Measurements from ENCODE around the gene DSTN. TPM values are rescaled to one million over a fixed set of nuclear protein-coding genes. Genes with fewer than 3 reads are reported as not detected.
A peak's percentile ranks its signal among the peaks of the same experiment; 100 is the strongest.
"Not testable (repeated sequence)": the region's sequence is repeated elsewhere in the genome, so short reads cannot be mapped to it uniquely, and the experiment has no call there.

Gene DSTN
- total RNA-seq, 1 experiment from 2014 or later = 98.4 TPM

- peak; percentile 53 for DNase-seq (ENCODE audit: low spot score)
These were observed 79.2 kb downstream of the DSTN start for GRCh38 chr20:17648791-17649730.

GRCh38 chr20:17650301-17651128 lies 80.6 kb downstream of the DSTN start:
- no peak for DNase-seq (ENCODE audit: low spot score)

GRCh38 chr20:17651129-17651759 lies 81.4 kb downstream of the DSTN start:
- no peak for DNase-seq (ENCODE audit: low spot score)

GRCh38 chr20:17651760-17652388 lies 82.0 kb downstream of the DSTN start:
- peak; percentile 53 for DNase-seq (ENCODE audit: low spot score)

GRCh38 chr20:17652411-17652810 lies 82.5 kb downstream of the DSTN start:
- DNase-seq (ENCODE audit: low spot score) = no peak

- no peak for DNase-seq (ENCODE audit: low spot score)
These were observed 84.2 kb downstream of the DSTN start for GRCh38 chr20:17653835-17654648.

GRCh38 chr20:17654649-17655285 lies 84.9 kb downstream of the DSTN start:
- peak; percentile 16 for DNase-seq (ENCODE audit: low spot score)

- DNase-seq (ENCODE audit: low spot score) = no peak
These were observed 85.4 kb downstream of the DSTN start for GRCh38 chr20:17655286-17655651.

GRCh38 chr20:17655865-17656479 lies 86.1 kb downstream of the DSTN start:
- no peak for DNase-seq (ENCODE audit: low spot score)

- no peak for DNase-seq (ENCODE audit: low spot score)
These were observed 87.4 kb downstream of the DSTN start for GRCh38 chr20:17657079-17657825.

- DNase-seq (ENCODE audit: low spot score) = no peak
These were observed 88.2 kb downstream of the DSTN start for GRCh38 chr20:17657898-17658647.

- DNase-seq (ENCODE audit: low spot score) = no peak
These were observed 88.7 kb downstream of the DSTN start for GRCh38 chr20:17658648-17658993.

GRCh38 chr20:17659344-17659743 lies 89.5 kb downstream of the DSTN start:
- not testable (repeated sequence) for DNase-seq (ENCODE audit: low spot score)

Other genes with a start within 250 kb of the DSTN start
- gene BFSP1, start 38.7 kb upstream of the DSTN start, total RNA-seq (2014; rRNA removed; shearing (Covaris generic)) = 0.81 and 1.4 TPM in 2 replicates
- 93.6 and 101 TPM in 2 replicates for gene RRBP1, start 112.2 kb downstream of the DSTN start, total RNA-seq (2014; rRNA removed; shearing (Covaris generic))
- not detected in 2 replicates for gene BANF2, start 129.9 kb downstream of the DSTN start, total RNA-seq (2014; rRNA removed; shearing (Covaris generic))